Measurements from ENCODE around the gene MARVELD2.
"Not testable (repeated sequence)": the region's sequence is repeated elsewhere in the genome, so short reads cannot be mapped to it uniquely, and the experiment has no call there.

Gene MARVELD2

GRCh38 chr5:69449511-69449910, 34.6 kb downstream of the MARVELD2 start:
- DNase-seq (ENCODE audit: low read depth in 3 of 3) = no peak

GRCh38 chr5:69450116-69450515, 35.2 kb downstream of the MARVELD2 start:
- DNase-seq (ENCODE audit: low read depth in 3 of 3) = no peak

GRCh38 chr5:69450527-69450926, 35.6 kb downstream of the MARVELD2 start:
- DNase-seq (ENCODE audit: low read depth in 3 of 3) = not testable (repeated sequence)

GRCh38 chr5:69451941-69452647, 37.2 kb downstream of the MARVELD2 start:
- no peak for DNase-seq (ENCODE audit: low read depth in 3 of 3)

- not testable (repeated sequence) for DNase-seq (ENCODE audit: low read depth in 3 of 3)
Observed at GRCh38 chr5:69453487-69453886, 38.6 kb downstream of the MARVELD2 start.

GRCh38 chr5:69454460-69455249, 39.7 kb downstream of the MARVELD2 start:
- DNase-seq (ENCODE audit: low read depth in 3 of 3) = no peak

GRCh38 chr5:69455428-69455988, 40.6 kb downstream of the MARVELD2 start:
- not testable (repeated sequence) for DNase-seq (ENCODE audit: low read depth in 3 of 3)

GRCh38 chr5:69462170-69462569, 47.3 kb downstream of the MARVELD2 start:
- no peak for DNase-seq (ENCODE audit: low read depth in 3 of 3)

GRCh38 chr5:69466375-69466774, 51.5 kb downstream of the MARVELD2 start:
- DNase-seq (ENCODE audit: low read depth in 3 of 3) = not testable (repeated sequence)

GRCh38 chr5:69467442-69468225, 52.7 kb downstream of the MARVELD2 start:
- DNase-seq (ENCODE audit: low read depth in 3 of 3) = no peak

GRCh38 chr5:69468631-69469030, 53.7 kb downstream of the MARVELD2 start:
- no peak for DNase-seq (ENCODE audit: low read depth in 3 of 3)

- not testable (repeated sequence) for DNase-seq (ENCODE audit: low read depth in 3 of 3)
Observed at GRCh38 chr5:69471516-69471915, 56.6 kb downstream of the MARVELD2 start.

- DNase-seq (ENCODE audit: low read depth in 3 of 3) = not testable (repeated sequence)
Observed at GRCh38 chr5:69472535-69473143, 57.7 kb downstream of the MARVELD2 start.

GRCh38 chr5:69477170-69477569, 62.3 kb downstream of the MARVELD2 start:
- DNase-seq (ENCODE audit: low read depth in 3 of 3) = no peak

- DNase-seq (ENCODE audit: low read depth in 3 of 3) = not testable (repeated sequence)
Observed at GRCh38 chr5:69478296-69478695, 63.4 kb downstream of the MARVELD2 start.

GRCh38 chr5:69484891-69485290, 70.0 kb downstream of the MARVELD2 start:
- no peak for DNase-seq (ENCODE audit: low read depth in 3 of 3)

- DNase-seq (ENCODE audit: low read depth in 3 of 3) = no peak
Observed at GRCh38 chr5:69485471-69485870, 70.6 kb downstream of the MARVELD2 start.

GRCh38 chr5:69489246-69489645, 74.3 kb downstream of the MARVELD2 start:
- no peak for DNase-seq (ENCODE audit: low read depth in 3 of 3)

GRCh38 chr5:69491027-69491426, 76.1 kb downstream of the MARVELD2 start:
- DNase-seq (ENCODE audit: low read depth in 3 of 3) = no peak

- no peak for DNase-seq (ENCODE audit: low read depth in 3 of 3)
Observed at GRCh38 chr5:69491838-69492390, 77.0 kb downstream of the MARVELD2 start.

GRCh38 chr5:69492391-69492922, 77.5 kb downstream of the MARVELD2 start, which contains the start of gene OCLN:
Gene OCLN, plus strand, starts transcription at chr5:69492790. Its CDS starts 11,455 bp downstream, at chr5:69504245.
- DNase-seq (ENCODE audit: low read depth in 3 of 3) = peak in 1 of 3 experiments; percentile 4

All from stimulated activated CD4-positive, alpha-beta T cell treated with anti-CD3 and anti-CD28 coated beads, TNF-alpha, amount 100 ng/mL, for 4 hours (primary cell).